ENCODE data around the gene MAP2K3. TPM values are rescaled to one million over a fixed set of nuclear protein-coding genes. Genes with fewer than 3 reads are reported as not detected.

Gene MAP2K3
- total RNA-seq, 2 donors from 2014 or later, result 66.6 to 81.1 TPM

DNA sequence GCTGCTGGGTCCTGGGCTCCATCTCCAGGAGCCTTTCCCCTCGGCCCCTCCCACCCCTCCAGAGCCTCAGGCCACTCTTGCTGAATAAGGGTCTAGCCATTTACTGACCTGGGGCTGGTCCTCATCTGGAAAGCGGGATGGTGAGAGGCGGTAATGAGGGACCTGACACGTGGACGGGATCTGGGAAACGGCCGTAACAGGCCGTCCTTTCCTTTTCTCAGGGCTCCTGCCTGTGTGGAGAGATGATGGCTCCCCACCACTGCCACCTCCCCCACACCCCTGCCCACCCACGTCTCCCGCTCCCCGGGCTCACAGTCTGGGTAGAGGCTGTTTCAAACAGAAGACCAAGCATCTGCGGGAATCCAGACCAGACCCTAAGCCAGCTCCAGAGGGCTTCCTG, 71.1 kb downstream of the MAP2K3 start:
- H3K4me1 ChIP-seq (ENCODE audit: control insufficient read depth in 1 of 2, low read depth in 2 of 2), result no peaks in the 10 kb centered on the region
- no peaks in the 10 kb centered on the region for H3K9me3 ChIP-seq
- TF ChIP-seq, protein P1, sequence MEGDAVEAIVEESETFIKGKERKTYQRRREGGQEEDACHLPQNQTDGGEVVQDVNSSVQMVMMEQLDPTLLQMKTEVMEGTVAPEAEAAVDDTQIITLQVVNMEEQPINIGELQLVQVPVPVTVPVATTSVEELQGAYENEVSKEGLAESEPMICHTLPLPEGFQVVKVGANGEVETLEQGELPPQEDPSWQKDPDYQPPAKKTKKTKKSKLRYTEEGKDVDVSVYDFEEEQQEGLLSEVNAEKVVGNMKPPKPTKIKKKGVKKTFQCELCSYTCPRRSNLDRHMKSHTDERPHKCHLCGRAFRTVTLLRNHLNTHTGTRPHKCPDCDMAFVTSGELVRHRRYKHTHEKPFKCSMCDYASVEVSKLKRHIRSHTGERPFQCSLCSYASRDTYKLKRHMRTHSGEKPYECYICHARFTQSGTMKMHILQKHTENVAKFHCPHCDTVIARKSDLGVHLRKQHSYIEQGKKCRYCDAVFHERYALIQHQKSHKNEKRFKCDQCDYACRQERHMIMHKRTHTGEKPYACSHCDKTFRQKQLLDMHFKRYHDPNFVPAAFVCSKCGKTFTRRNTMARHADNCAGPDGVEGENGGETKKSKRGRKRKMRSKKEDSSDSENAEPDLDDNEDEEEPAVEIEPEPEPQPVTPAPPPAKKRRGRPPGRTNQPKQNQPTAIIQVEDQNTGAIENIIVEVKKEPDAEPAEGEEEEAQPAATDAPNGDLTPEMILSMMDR (IDR thresholded peaks at IDR 0.05), result no peak
- H3K36me3 ChIP-seq, result no peaks in the 10 kb centered on the region
- no peak overlapping the region for H3K27ac ChIP-seq
- no peak overlapping the region for H3K4me3 ChIP-seq
- no peak for DNase-seq (ENCODE audit: low spot score)
- no peaks in the 10 kb centered on the region for H3K27me3 ChIP-seq (replicated peaks; ENCODE audit: insufficient read depth)
- no peak for ATAC-seq (ENCODE audit: insufficient number of reproducible peaks, low FRiP score, low read depth)

- no peaks in the 10 kb centered on the region for H3K27me3 ChIP-seq (replicated peaks; ENCODE audit: insufficient read depth)
- TF ChIP-seq, protein P1 (IDR thresholded peaks at IDR 0.05), result no peak
- H3K9me3 ChIP-seq, result no peaks in the 10 kb centered on the region
- no peaks in the 10 kb centered on the region for H3K4me1 ChIP-seq (ENCODE audit: control insufficient read depth in 1 of 2, low read depth in 2 of 2)
- DNase-seq (ENCODE audit: low spot score), result no peak
- no peaks in the 10 kb centered on the region for H3K36me3 ChIP-seq
- ATAC-seq (ENCODE audit: insufficient number of reproducible peaks, low FRiP score, low read depth), result no peak
- no peak overlapping the region for H3K4me3 ChIP-seq
- H3K27ac ChIP-seq, result no peak overlapping the region
These were observed 72.1 kb downstream of the MAP2K3 start for GRCh38 chr17:21356537-21357127.

- Histone ChIP-seq H3K27me3 (replicated peaks; ENCODE audit: insufficient read depth) (no peaks in the 10 kb centered on the region), H3K27ac (no peak overlapping the region), H3K4me3 (no peak overlapping the region), H3K36me3 (no peaks in the 10 kb centered on the region), H3K9me3 (no peaks in the 10 kb centered on the region), H3K4me1 (ENCODE audit: control insufficient read depth in 1 of 2, low read depth in 2 of 2) (no peaks in the 10 kb centered on the region)
- no peak for DNase-seq (ENCODE audit: low spot score)
- TF ChIP-seq, protein P1 (IDR thresholded peaks at IDR 0.05), result no peak
- no peak for ATAC-seq (ENCODE audit: insufficient number of reproducible peaks, low FRiP score, low read depth)
These were observed 72.8 kb downstream of the MAP2K3 start for GRCh38 chr17:21357281-21357680.

DNA sequence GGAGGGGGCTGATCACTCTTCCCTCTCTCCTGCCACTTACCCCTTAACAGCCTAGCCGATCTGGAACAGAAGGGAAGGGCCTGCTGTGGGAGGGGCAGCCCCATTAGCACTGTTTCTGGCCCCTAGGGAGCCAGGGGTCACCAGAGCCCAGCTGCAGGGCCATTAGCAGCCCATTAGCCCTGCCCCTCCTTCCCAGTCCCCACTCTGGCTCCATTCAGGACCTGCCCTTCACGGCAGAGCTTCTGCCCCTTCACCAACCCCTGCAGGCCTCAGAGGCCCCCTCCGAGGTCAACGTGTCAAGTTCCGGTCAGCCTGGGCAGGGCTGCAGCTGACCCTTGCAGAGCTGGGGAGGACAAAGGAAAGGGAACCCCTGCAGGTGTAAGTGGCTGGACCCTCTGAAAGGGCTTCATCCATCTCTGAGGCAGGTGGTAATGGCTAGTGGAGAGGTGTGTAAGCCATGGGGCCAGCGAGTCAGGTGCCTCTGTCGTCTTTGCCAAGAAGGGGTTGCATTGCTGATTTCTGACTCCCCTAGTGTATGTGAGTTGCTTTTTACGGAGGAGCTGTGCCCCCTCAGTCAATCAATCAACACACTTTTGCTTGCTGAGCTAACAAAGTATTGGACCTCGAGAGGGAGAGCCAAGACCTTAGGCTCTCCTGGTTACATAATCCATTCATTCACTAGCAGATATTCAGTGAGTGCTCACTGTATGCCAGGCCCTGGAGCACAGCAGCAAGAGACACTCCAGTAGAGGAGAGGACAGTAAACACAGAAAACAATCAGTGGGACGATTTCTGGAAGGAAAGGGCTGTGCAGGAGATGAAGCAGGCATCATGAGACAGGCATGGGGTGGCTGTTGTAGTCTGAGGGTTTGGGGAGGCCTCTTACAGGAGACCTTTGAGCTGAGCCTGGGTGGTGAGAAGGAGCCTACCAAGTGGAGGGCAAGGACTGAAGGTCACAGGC, 73.5 kb downstream of the MAP2K3 start:
- no peaks in the 10 kb centered on the region for H3K27me3 ChIP-seq (replicated peaks; ENCODE audit: insufficient read depth)
- TF ChIP-seq, protein P1 (IDR thresholded peaks at IDR 0.05), result no peak
- H3K4me1 ChIP-seq (ENCODE audit: control insufficient read depth in 1 of 2, low read depth in 2 of 2), result no peaks in the 10 kb centered on the region
- no peak overlapping the region for H3K4me3 ChIP-seq
- H3K27ac ChIP-seq, result no peak overlapping the region
- ATAC-seq (ENCODE audit: insufficient number of reproducible peaks, low FRiP score, low read depth), result no peak
- no peaks in the 10 kb centered on the region for H3K9me3 ChIP-seq
- H3K36me3 ChIP-seq, result no peaks in the 10 kb centered on the region
- no peak for DNase-seq (ENCODE audit: low spot score)

GRCh38 chr17:21358682-21359482, 74.4 kb downstream of the MAP2K3 start:
- Histone ChIP-seq H3K27me3 (replicated peaks; ENCODE audit: insufficient read depth) (no peaks in the 10 kb centered on the region), H3K27ac (no peak overlapping the region), H3K9me3 (no peaks in the 10 kb centered on the region), H3K4me1 (ENCODE audit: control insufficient read depth in 1 of 2, low read depth in 2 of 2) (no peaks in the 10 kb centered on the region), H3K36me3 (no peaks in the 10 kb centered on the region), H3K4me3 (no peak overlapping the region)
- DNase-seq (ENCODE audit: low spot score) (no peak), ATAC-seq (ENCODE audit: insufficient number of reproducible peaks, low FRiP score, low read depth) (no peak)
- TF ChIP-seq, protein P1 (IDR thresholded peaks at IDR 0.05), result no peak
